HepG2 (cell line): ENCODE data around the gene DENND5A. TPM values are rescaled to one million over a fixed set of nuclear protein-coding genes. Genes with fewer than 3 reads are reported as not detected.

ENCODE experiments used
- ATAC-seq: fragments of 200-7000 bp; cut with Tn5 transposase; 3 replicates; pipeline ENCODE4 v1.9.1; 2020; ENCODE audit warnings: mild to moderate bottlenecking, moderate library complexity
- BruUV-seq: library from RNA; stranded (reverse); fragments of 400-500 nt; replicated peaks from 2 replicates; lab custom pipeline; 2021; lab: Mats Ljungman, UMichigan
- CTCF ChIA-PET: fragments of 300-600 bp; formaldehyde crosslinking; extraction: SDS; loops from one replicate; lab custom pipeline; 2021; ENCODE audit warnings: low total read pairs, inconsistent platforms, low intra/inter-chr PET ratio; lab: Yijun Ruan, JAX
- POLR2A ChIA-PET: fragments of 350-600 bp; sonication (Branson Sonifier 250); formaldehyde crosslinking; loops from one replicate; lab custom pipeline; 2020; ENCODE audit warnings: antibody characterized with exemption, inconsistent platforms; lab: Yijun Ruan, JAX
- DNase-seq: peaks from one replicate; pipeline ENCODE4 v3.0.0-alpha.2; 2015; ENCODE audit warnings: low spot score
- FAIRE-seq: peaks from 3 replicates; lab custom pipeline; 2011; peaks lifted over from hg19 to GRCh38; lab: Jason Lieb, UNC
- H2AFZ ChIP-seq: one replicate; pipeline ENCODE4 v1.6.1; 2011; ENCODE audit warnings: low read length, inconsistent platforms
- H3K27ac ChIP-seq: fragments of 300-600 bp; 3 replicates; pipeline ENCODE4 v1.8.0; 2011; ENCODE audit warnings: mixed run types, mild to moderate bottlenecking, mixed read lengths, low read length, inconsistent platforms; ENCODE audit not compliant: insufficient read depth; ENCODE audit errors: extremely low read length
- H3K27me3 ChIP-seq, 2 experiments: fragments of 200-600 bp in 1 of 2; 2 replicates in 1 of 2; 3 replicates in 1 of 2; pipeline versions ENCODE4 v1.6.0 to v1.8.0; 2011; ENCODE audit warnings: low read length in 2 of 2, mild to moderate bottlenecking in 2 of 2, moderate library complexity in 2 of 2, inconsistent platforms in 1 of 2; ENCODE audit not compliant: insufficient read depth in 2 of 2, control insufficient read depth in 1 of 2
- H3K36me3 ChIP-seq, 2 experiments: fragments of 200-600 bp in 1 of 2; replicated peaks in 1 of 2; 2 replicates in 1 of 2; 3 replicates in 1 of 2; pipeline versions ENCODE4 v1.5.1 to v1.8.0; 2011; ENCODE audit warnings: low read length in 2 of 2, inconsistent platforms in 1 of 2; ENCODE audit not compliant: insufficient read depth in 2 of 2, control insufficient read depth in 1 of 2
- H3K4me1 ChIP-seq: 2 replicates; pipeline ENCODE4 v1.5.1; 2012; ENCODE audit warnings: low read length, inconsistent platforms; ENCODE audit not compliant: insufficient read depth
- H3K4me2 ChIP-seq: 2 replicates; pipeline ENCODE4 v1.6.0; 2011; ENCODE audit warnings: low read depth, low read length, inconsistent platforms
- H3K4me3 ChIP-seq, 3 experiments: fragments of 200-600 bp in 1 of 3; sonication (generic), shearing (Covaris generic) in 1 of 3; replicated peaks in 1 of 3; 2 replicates each; pipeline ENCODE4 v1.5.1; 2011 to 2016; ENCODE audit warnings: low read length in 3 of 3, inconsistent platforms in 2 of 3, low read depth in 2 of 3, mild to moderate bottlenecking in 2 of 3, control low read depth in 1 of 3, mixed read lengths in 1 of 3; ENCODE audit not compliant: insufficient read depth in 1 of 3
- H3K79me2 ChIP-seq: one replicate; pipeline ENCODE4 v1.6.1; 2011; ENCODE audit warnings: low read length, inconsistent platforms; ENCODE audit not compliant: insufficient read depth
- H3K9ac ChIP-seq: 2 replicates; pipeline ENCODE4 v1.6.0; 2011; ENCODE audit warnings: mild to moderate bottlenecking, low read depth, low read length, inconsistent platforms; ENCODE audit not compliant: insufficient read depth
- H3K9me3 ChIP-seq: 2 replicates; pipeline ENCODE4 v1.5.1; 2012; ENCODE audit warnings: mild to moderate bottlenecking, low read length
- H4K20me1 ChIP-seq: 2 replicates; pipeline ENCODE4 v1.6.0; 2011; ENCODE audit warnings: inconsistent platforms, mild to moderate bottlenecking, low read length, moderate library complexity; ENCODE audit not compliant: insufficient read depth
- MLX ChIP-seq: IDR thresholded peaks from 2 replicates; pipeline ENCODE4 v1.6.1; 2016
- PAWR ChIP-seq: sonication (generic); formaldehyde crosslinking; IDR thresholded peaks from 2 replicates; pipeline ENCODE4 v1.4.0; 2020; ENCODE audit warnings: missing genetic modification reagents, mild to moderate bottlenecking, borderline replicate concordance
- PHF21A ChIP-seq: sonication (generic); formaldehyde crosslinking; IDR thresholded peaks from 2 replicates; pipeline ENCODE4 v1.5.0; 2020; ENCODE audit warnings: mild to moderate bottlenecking, missing genetic modification reagents
- RXRA ChIP-seq: sonication (generic); formaldehyde crosslinking; IDR thresholded peaks from 2 replicates; pipeline ENCODE4 v1.5.1; 2020; ENCODE audit warnings: missing genetic modification reagents
- SOX13 ChIP-seq, 3 experiments: fragments of 450-650 bp in 1 of 3; sonication (generic) in 1 of 3; formaldehyde crosslinking in 1 of 3; IDR thresholded peaks in 2 of 3; conservative IDR thresholded peaks in 1 of 3; 2 replicates each; pipeline versions ENCODE4 v1.5.0 to v1.6.1; 2016 to 2020; ENCODE audit warnings: antibody characterized with exemption in 1 of 3, mild to moderate bottlenecking in 1 of 3, missing compliant biosample characterization in 1 of 3, missing genetic modification reagents in 1 of 3, moderate library complexity in 1 of 3
- TBX3 ChIP-seq: fragments of 450-650 bp; IDR thresholded peaks from 2 replicates; pipeline ENCODE4 v1.6.1; 2017; ENCODE audit warnings: antibody characterized with exemption, mild to moderate bottlenecking, inconsistent platforms, borderline replicate concordance
- TEAD2 ChIP-seq: sonication (generic); formaldehyde crosslinking; IDR thresholded peaks from 2 replicates; pipeline ENCODE4 v1.9.0; 2021; ENCODE audit warnings: missing genetic modification reagents
- ZNF431 ChIP-seq: sonication (generic); formaldehyde crosslinking; IDR thresholded peaks from 2 replicates; pipeline ENCODE4 v1.9.0; 2022; ENCODE audit warnings: missing genetic modification reagents, low read depth, mild to moderate bottlenecking, borderline replicate concordance
- ZNF530 ChIP-seq: sonication (generic); formaldehyde crosslinking; IDR thresholded peaks from 2 replicates; pipeline ENCODE4 v1.5.0; 2020; ENCODE audit warnings: low read depth, mild to moderate bottlenecking, missing genetic modification reagents
- ZNF572 ChIP-seq: sonication (generic); formaldehyde crosslinking; IDR thresholded peaks from 2 replicates; pipeline ENCODE4 v1.5.1; 2020; ENCODE audit warnings: mild to moderate bottlenecking, missing genetic modification reagents
- ZNF619 ChIP-seq: sonication (generic); formaldehyde crosslinking; IDR thresholded peaks from 2 replicates; pipeline ENCODE4 v1.4.0; 2020; ENCODE audit warnings: mild to moderate bottlenecking, missing genetic modification reagents
- ZNF644 ChIP-seq: IDR thresholded peaks from 2 replicates; pipeline ENCODE4 v1.6.1; 2016; ENCODE audit warnings: low read depth
- ZNF7 ChIP-seq: IDR thresholded peaks from 2 replicates; pipeline ENCODE4 v1.6.1; 2016; ENCODE audit warnings: missing biosample characterization, missing genetic modification reagents
- ZSCAN29 ChIP-seq: sonication (generic); formaldehyde crosslinking; conservative IDR thresholded peaks from 2 replicates; pipeline ENCODE4 v1.4.0; 2020; ENCODE audit warnings: mild to moderate bottlenecking, missing genetic modification reagents
- WGBS: methylation state at CpG from one replicate; pipeline ENCODE4 v1.1.6; 2017; ENCODE audit warnings: low lambda C conversion rate; 5-methylcytosine and 5-hydroxymethylcytosine counted together
- in situ Hi-C: cut with HindIII; loops from 2 replicates; pipeline ENCODE4 v1.10.0; 2017; ENCODE audit warnings: low pct_unique_long_range_greater_than_20kb; ENCODE audit not compliant: extremely low pct_ligation_motif_present
- intact Hi-C: fragments of 100-400 bp; cut with micrococcal nuclease; formaldehyde crosslinking; loops from one replicate; pipeline ENCODE4 v1.10.0; 2022; ENCODE audit not compliant: unreplicated experiment
- polyA plus RNA-seq, 8 experiments: library from polyadenylated mRNA; depleted of rRNA in 3 of 8; stranded (reverse) in 7 of 8; unstranded in 1 of 8; fragments of >200 nt; fragmentation: Illumina TruSeq in 4 of 8; extraction: Trizol in 4 of 8; gene quantifications; 2 replicates each; pipeline versions ENCODE4 v1.2.1 to v1.2.3, GENCODE V29; 2011 to 2016; ENCODE audit warnings: low read depth in 4 of 8, missing spikeins in 1 of 8, mixed read lengths in 1 of 8; ENCODE audit not compliant: insufficient read depth in 1 of 8
- total RNA-seq, 5 experiments: library from RNA; depleted of rRNA; stranded (reverse); fragments of >200 nt; fragmentation: Illumina TruSeq; extraction: Trizol; gene quantifications; 2 replicates each; pipeline ENCODE4 v1.2.3, GENCODE V29; 2016; ENCODE audit warnings: low read depth in 1 of 5
- TF ChIP-seq, protein P1 (sequence below): sonication (generic); formaldehyde crosslinking; IDR thresholded peaks from 2 replicates; pipeline ENCODE4 v1.4.0; 2020; ENCODE audit warnings: mild to moderate bottlenecking, missing genetic modification reagents

The DENND5A gene
- total and polyA plus RNA-seq, 2 of the 13 experiments (the other 11 are each of a cell fraction or from before 2014, with no cell fraction given) = 63.3 to 145 TPM

- no peak overlapping the region for H3K9ac ChIP-seq
- DNase-seq (no peak), FAIRE-seq (no peak), ATAC-seq (no peak)
- TF ChIP-seq ZNF7 (0 out of 2 replicates have a peak, but pooled peaks have one; percentile 35), ZNF431 (CRISPR knock-in tag) (no peak)
- H4K20me1 ChIP-seq = peaks cover 26% of the 10 kb centered on the region
- ChIA-PET CTCF (no interaction called here), POLR2A (no interaction called here)
- intact Hi-C loops = no loop called here
- no TSS peak for BruUV-seq
- no peak overlapping the region for H3K4me3 ChIP-seq
- H3K36me3 ChIP-seq = no peaks in the 10 kb centered on the region; a peak in 1 of 5 replicates
- peaks cover 24% of the 10 kb centered on the region for H3K4me1 ChIP-seq
- in situ Hi-C loops = no loop called here
- 94% methylated on average over 3 of the region's 3 CpGs for WGBS
- no peak overlapping the region for H3K27ac ChIP-seq
- peaks cover 88% of the 10 kb centered on the region for H3K79me2 ChIP-seq
- H3K9me3 ChIP-seq = no peaks in the 10 kb centered on the region
- H2AFZ ChIP-seq = no peak overlapping the region
- H3K27me3 ChIP-seq = no peaks in the 10 kb centered on the region
- H3K4me2 ChIP-seq = no peak overlapping the region
Observed at GRCh38 chr11:9232482-9232881, 32.7 kb downstream of the DENND5A start.

GRCh38 chr11:9231848-9232177 is 33.3 kb downstream of the DENND5A start:
- H3K27me3 ChIP-seq = no peaks in the 10 kb centered on the region
- H3K9ac ChIP-seq = no peak overlapping the region
- 65% methylated on average over 1 of the region's 1 CpG for WGBS
- no peak overlapping the region for H3K4me3 ChIP-seq
- no peak overlapping the region for H3K4me2 ChIP-seq
- no peak for FAIRE-seq
- BruUV-seq = no TSS peak
- no peak overlapping the region for H3K27ac ChIP-seq
- ATAC-seq = no peak
- POLR2A ChIA-PET = no interaction called here
- H2AFZ ChIP-seq = no peak overlapping the region
- intact Hi-C loops = no loop called here
- H3K4me1 ChIP-seq = peaks cover 24% of the 10 kb centered on the region
- no peaks in the 10 kb centered on the region; a peak in 1 of 5 replicates for H3K36me3 ChIP-seq
- no peaks in the 10 kb centered on the region for H3K9me3 ChIP-seq
- DNase-seq = no peak
- in situ Hi-C loops = no loop called here
- peaks cover 31% of the 10 kb centered on the region for H4K20me1 ChIP-seq
- CTCF ChIA-PET = no interaction called here
- peaks cover 88% of the 10 kb centered on the region for H3K79me2 ChIP-seq
- no peak for TF ChIP-seq ZNF619
- TF ChIP-seq ZSCAN29 (CRISPR knock-in tag) = no peak
- no peak for TF ChIP-seq PAWR (CRISPR knock-in tag)
- no peak for TF ChIP-seq MLX (CRISPR knock-in tag)
- TF ChIP-seq ZNF572 (CRISPR knock-in tag) = no peak
- no peak for TF ChIP-seq TEAD2 (CRISPR knock-in tag)
- no peak for TF ChIP-seq RXRA (CRISPR knock-in tag)
- TF ChIP-seq TBX3 = no peak
- TF ChIP-seq ZNF644 (CRISPR knock-in tag) = no peak
- no peak for TF ChIP-seq ZNF530
- no peak for TF ChIP-seq SOX13 (IDR thresholded peaks at IDR 0.05)
- no peak for TF ChIP-seq SOX13 (CRISPR knock-in tag; conservative IDR thresholded peaks at IDR 0.05 in 1 of 2, IDR thresholded peaks at IDR 0.05 in 1 of 2)
- TF ChIP-seq, protein P1, sequence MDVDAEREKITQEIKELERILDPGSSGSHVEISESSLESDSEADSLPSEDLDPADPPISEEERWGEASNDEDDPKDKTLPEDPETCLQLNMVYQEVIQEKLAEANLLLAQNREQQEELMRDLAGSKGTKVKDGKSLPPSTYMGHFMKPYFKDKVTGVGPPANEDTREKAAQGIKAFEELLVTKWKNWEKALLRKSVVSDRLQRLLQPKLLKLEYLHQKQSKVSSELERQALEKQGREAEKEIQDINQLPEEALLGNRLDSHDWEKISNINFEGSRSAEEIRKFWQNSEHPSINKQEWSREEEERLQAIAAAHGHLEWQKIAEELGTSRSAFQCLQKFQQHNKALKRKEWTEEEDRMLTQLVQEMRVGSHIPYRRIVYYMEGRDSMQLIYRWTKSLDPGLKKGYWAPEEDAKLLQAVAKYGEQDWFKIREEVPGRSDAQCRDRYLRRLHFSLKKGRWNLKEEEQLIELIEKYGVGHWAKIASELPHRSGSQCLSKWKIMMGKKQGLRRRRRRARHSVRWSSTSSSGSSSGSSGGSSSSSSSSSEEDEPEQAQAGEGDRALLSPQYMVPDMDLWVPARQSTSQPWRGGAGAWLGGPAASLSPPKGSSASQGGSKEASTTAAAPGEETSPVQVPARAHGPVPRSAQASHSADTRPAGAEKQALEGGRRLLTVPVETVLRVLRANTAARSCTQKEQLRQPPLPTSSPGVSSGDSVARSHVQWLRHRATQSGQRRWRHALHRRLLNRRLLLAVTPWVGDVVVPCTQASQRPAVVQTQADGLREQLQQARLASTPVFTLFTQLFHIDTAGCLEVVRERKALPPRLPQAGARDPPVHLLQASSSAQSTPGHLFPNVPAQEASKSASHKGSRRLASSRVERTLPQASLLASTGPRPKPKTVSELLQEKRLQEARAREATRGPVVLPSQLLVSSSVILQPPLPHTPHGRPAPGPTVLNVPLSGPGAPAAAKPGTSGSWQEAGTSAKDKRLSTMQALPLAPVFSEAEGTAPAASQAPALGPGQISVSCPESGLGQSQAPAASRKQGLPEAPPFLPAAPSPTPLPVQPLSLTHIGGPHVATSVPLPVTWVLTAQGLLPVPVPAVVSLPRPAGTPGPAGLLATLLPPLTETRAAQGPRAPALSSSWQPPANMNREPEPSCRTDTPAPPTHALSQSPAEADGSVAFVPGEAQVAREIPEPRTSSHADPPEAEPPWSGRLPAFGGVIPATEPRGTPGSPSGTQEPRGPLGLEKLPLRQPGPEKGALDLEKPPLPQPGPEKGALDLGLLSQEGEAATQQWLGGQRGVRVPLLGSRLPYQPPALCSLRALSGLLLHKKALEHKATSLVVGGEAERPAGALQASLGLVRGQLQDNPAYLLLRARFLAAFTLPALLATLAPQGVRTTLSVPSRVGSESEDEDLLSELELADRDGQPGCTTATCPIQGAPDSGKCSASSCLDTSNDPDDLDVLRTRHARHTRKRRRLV (CRISPR knock-in tag) = no peak
- TF ChIP-seq PHF21A (CRISPR knock-in tag) = no peak
